Ascending aorta (tissue), 2 donors: ENCODE results near the gene CERK. TPM values are rescaled to one million over a fixed set of nuclear protein-coding genes. Genes with fewer than 3 reads are reported as not detected.

ENCODE experiments used
- DNase-seq, 2 donors: peaks; one replicate each; pipeline ENCODE4 v3.0.0-alpha.2; 2019; ENCODE audit warnings: low spot score in 2 of 2
- H3K27ac ChIP-seq, 2 donors: fragments of 200-600 bp; sonication (generic); one replicate each; pipeline ENCODE4 v1.5.1; 2016 to 2017; ENCODE audit warnings: mild to moderate bottlenecking in 1 of 2
- H3K27me3 ChIP-seq: fragments of 200-600 bp; sonication (generic); one replicate; pipeline ENCODE4 v1.5.1; 2017
- H3K36me3 ChIP-seq, 2 donors: fragments of 200-600 bp; sonication (generic); one replicate each; pipeline ENCODE4 v1.5.1; 2016
- H3K4me1 ChIP-seq, 2 donors: fragments of 200-600 bp; sonication (generic); one replicate each; pipeline ENCODE4 v1.5.1; 2016 to 2017; ENCODE audit warnings: mild to moderate bottlenecking in 1 of 2
- H3K4me3 ChIP-seq, 2 donors: fragments of 200-600 bp; sonication (generic); one replicate each; pipeline ENCODE4 v1.5.1; 2016 to 2017; ENCODE audit warnings: mild to moderate bottlenecking in 1 of 2
- H3K9me3 ChIP-seq, 2 donors: fragments of 200-600 bp; sonication (generic); one replicate each; pipeline ENCODE4 v1.5.1; 2016
- intact Hi-C: fragments of 100-400 bp; cut with DNase I; formaldehyde crosslinking; loops from one replicate; pipeline ENCODE4 v1.15.1; 2023
- total RNA-seq: library from RNA; depleted of rRNA; stranded (reverse); fragments of >200 nt; gene quantifications from one replicate; pipeline ENCODE4 v1.1.0, GENCODE V29; 2016
- TF ChIP-seq, protein P1 (sequence below), 3 experiments: fragments of 200-600 bp in 2 of 3; fragments of 450-650 bp in 1 of 3; sonication (generic) in 2 of 3; IDR thresholded peaks; one replicate each; pipeline ENCODE4 v1.5.1; 2016 to 2019; ENCODE audit warnings: antibody characterized with exemption in 3 of 3, mild to moderate bottlenecking in 1 of 3, moderate library complexity in 1 of 3

CERK gene
- total RNA-seq, 1 donor from 2014 or later = 27.5 TPM

DNA sequence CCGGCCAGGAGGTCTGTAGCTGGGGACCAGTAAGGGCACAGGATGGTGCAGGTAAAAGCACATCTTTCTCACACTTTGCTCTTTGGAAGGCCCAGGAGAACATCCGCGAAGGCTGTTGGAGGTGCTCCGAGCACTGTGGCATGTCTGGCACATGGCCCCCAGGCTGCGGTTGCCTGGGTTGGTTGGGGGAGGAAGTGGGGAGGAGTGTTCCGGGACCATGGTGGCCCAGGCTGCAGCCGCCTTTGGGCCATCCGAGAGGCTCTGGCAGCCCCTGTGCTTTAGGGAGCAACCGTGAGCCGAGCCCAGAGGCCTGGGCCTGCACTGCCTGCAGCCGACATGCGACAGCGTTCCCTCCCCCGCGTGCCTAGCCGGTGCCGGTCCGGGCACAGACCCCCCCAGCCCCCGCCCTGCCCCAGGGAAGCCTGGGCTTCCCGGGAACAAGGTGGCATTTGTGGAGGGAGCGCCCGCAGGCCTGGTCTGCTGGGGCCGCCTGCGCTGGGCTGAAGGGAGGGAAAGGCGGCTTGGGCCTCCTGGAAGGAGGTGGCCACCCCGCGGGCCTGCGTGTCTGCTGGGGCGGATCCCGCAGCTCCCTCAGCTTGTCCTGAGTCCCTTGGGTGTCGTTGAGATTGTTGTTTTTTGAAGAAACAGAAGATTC lies 59.9 kb downstream of the CERK start:
- H3K36me3 ChIP-seq = peaks cover 2 to 4% of the 10 kb centered on the region in 2 donors
- H3K27ac ChIP-seq = no peak overlapping the region
- H3K4me1 ChIP-seq = peaks cover 0 to 10% of the 10 kb centered on the region in 2 donors
- TF ChIP-seq, protein P1, sequence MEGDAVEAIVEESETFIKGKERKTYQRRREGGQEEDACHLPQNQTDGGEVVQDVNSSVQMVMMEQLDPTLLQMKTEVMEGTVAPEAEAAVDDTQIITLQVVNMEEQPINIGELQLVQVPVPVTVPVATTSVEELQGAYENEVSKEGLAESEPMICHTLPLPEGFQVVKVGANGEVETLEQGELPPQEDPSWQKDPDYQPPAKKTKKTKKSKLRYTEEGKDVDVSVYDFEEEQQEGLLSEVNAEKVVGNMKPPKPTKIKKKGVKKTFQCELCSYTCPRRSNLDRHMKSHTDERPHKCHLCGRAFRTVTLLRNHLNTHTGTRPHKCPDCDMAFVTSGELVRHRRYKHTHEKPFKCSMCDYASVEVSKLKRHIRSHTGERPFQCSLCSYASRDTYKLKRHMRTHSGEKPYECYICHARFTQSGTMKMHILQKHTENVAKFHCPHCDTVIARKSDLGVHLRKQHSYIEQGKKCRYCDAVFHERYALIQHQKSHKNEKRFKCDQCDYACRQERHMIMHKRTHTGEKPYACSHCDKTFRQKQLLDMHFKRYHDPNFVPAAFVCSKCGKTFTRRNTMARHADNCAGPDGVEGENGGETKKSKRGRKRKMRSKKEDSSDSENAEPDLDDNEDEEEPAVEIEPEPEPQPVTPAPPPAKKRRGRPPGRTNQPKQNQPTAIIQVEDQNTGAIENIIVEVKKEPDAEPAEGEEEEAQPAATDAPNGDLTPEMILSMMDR (IDR thresholded peaks at IDR 0.05) = no peak
- no peak for DNase-seq
- no peaks in the 10 kb centered on the region for H3K9me3 ChIP-seq
- no peaks in the 10 kb centered on the region for H3K27me3 ChIP-seq
- intact Hi-C loops = no loop called here
- H3K4me3 ChIP-seq = no peak overlapping the region

DNA sequence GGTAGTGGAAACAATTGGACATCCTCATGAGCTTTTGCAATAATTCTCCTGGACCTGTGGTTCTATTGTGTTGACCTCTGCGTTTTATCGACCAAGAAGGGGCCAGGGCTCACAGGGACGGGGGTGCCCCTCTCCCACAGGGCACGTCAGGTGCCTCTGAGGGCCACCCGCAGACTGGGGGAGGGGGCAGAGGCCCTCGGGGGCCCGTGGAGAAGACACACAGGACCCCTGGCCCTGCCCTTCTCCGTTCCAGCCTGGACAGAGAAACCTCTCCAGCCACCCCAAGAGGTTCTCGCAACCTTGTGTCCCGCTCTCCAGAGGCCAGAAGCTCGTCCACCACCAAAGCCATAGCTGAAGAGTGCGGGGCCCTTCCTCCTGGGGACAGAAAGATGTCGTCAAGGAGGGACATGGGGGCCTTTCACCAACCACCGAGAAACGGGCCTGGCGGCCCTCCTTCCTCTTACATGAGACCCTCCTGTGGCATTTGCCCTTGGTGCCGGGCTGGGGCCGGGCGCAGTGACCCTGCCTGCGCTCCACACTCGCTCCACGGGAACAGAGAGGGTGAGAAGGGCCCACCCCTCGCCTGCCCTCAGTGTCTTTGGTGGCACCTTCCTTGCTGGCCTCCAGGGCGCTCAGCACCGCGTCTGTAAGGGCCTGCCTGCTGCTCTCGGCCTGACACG lies 60.6 kb downstream of the CERK start:
- TF ChIP-seq, protein P1 (IDR thresholded peaks at IDR 0.05) = no peak
- Histone ChIP-seq H3K27me3 (no peaks in the 10 kb centered on the region), H3K27ac (no peak overlapping the region), H3K4me1 (peaks cover 0 to 10% of the 10 kb centered on the region in 2 donors), H3K36me3 (peaks cover 2 to 9% of the 10 kb centered on the region in 2 donors), H3K9me3 (no peaks in the 10 kb centered on the region), H3K4me3 (no peak overlapping the region)
- DNase-seq = no peak
- intact Hi-C loops = no loop called here

GRCh38 chr22:46676881-46677280 lies 61.2 kb downstream of the CERK start:
- TF ChIP-seq, protein P1 (IDR thresholded peaks at IDR 0.05) = no peak
- DNase-seq = no peak
- Histone ChIP-seq H3K4me3 (no peak overlapping the region), H3K27ac (no peak overlapping the region), H3K9me3 (no peaks in the 10 kb centered on the region), H3K4me1 (peaks cover 0 to 10% of the 10 kb centered on the region in 2 donors), H3K27me3 (no peaks in the 10 kb centered on the region), H3K36me3 (peaks cover 2 to 9% of the 10 kb centered on the region in 2 donors)
- intact Hi-C loops = no loop called here

- DNase-seq = no peak
- no peaks in the 10 kb centered on the region for H3K27me3 ChIP-seq
- TF ChIP-seq, protein P1 (IDR thresholded peaks at IDR 0.05) = no peak
- H3K36me3 ChIP-seq = peaks cover 2 to 9% of the 10 kb centered on the region in 2 donors
- intact Hi-C loops = no loop called here
- no peaks in the 10 kb centered on the region for H3K9me3 ChIP-seq
- H3K27ac ChIP-seq = no peak overlapping the region
- H3K4me1 ChIP-seq = peaks cover 0 to 10% of the 10 kb centered on the region in 2 donors
- H3K4me3 ChIP-seq = no peak overlapping the region
These were observed 61.6 kb downstream of the CERK start for GRCh38 chr22:46676479-46676878.

- DNase-seq = no peak
These were observed 62.1 kb downstream of the CERK start for GRCh38 chr22:46675938-46676337.

More at GRCh38 chr22:46675938-46676337, 62.1 kb downstream of the CERK start:
- TF ChIP-seq, protein P1 (IDR thresholded peaks at IDR 0.05) = no peak
- intact Hi-C loops = no loop called here
- H3K36me3 ChIP-seq = peaks cover 2 to 9% of the 10 kb centered on the region in 2 donors
- H3K27me3 ChIP-seq = no peaks in the 10 kb centered on the region
- H3K4me3 ChIP-seq = no peak overlapping the region
- H3K9me3 ChIP-seq = no peaks in the 10 kb centered on the region
- no peak overlapping the region for H3K27ac ChIP-seq
- peaks cover 0 to 10% of the 10 kb centered on the region in 2 donors for H3K4me1 ChIP-seq
